HEK293T (cell line): ENCODE measurements around the gene SERPINE2.

Experiments
- CTCF ChIA-PET: fragments of 350-600 bp; formaldehyde crosslinking; extraction: SDS; loops from one replicate; lab custom pipeline; 2021; ENCODE audit warnings: antibody characterized with exemption, inconsistent platforms; lab: Yijun Ruan, JAX
- POLR2A ChIA-PET: fragments of 350-600 bp; formaldehyde crosslinking; extraction: SDS; loops from one replicate; lab custom pipeline; 2020; ENCODE audit warnings: antibody characterized with exemption, inconsistent platforms; lab: Yijun Ruan, JAX
- DNase-seq: peaks from one replicate; pipeline ENCODE4 v3.0.0; 2012; ENCODE audit warnings: mixed read lengths; ENCODE audit errors: extremely low spot score
- ARNT ChIP-seq: fragments of 450-650 bp; IDR thresholded peaks from 2 replicates; pipeline ENCODE4 v1.6.1; 2017; ENCODE audit warnings: mild to moderate bottlenecking
- BHLHE40 ChIP-seq: fragments of 450-650 bp; IDR thresholded peaks from 2 replicates; pipeline ENCODE4 v1.6.1; 2016; ENCODE audit warnings: mild to moderate bottlenecking, moderate library complexity, borderline replicate concordance
- CTBP1 ChIP-seq: fragments of 450-650 bp; IDR thresholded peaks from 2 replicates; pipeline ENCODE4 v1.6.1; 2016; ENCODE audit warnings: borderline replicate concordance
- ELF4 ChIP-seq: fragments of 450-650 bp; IDR thresholded peaks from 2 replicates; pipeline ENCODE4 v1.6.1; 2017; ENCODE audit warnings: antibody characterized with exemption
- FOXA1 ChIP-seq: fragments of 450-650 bp; IDR thresholded peaks from 2 replicates; pipeline ENCODE4 v1.6.1; 2016; ENCODE audit warnings: mild to moderate bottlenecking
- FOXK2 ChIP-seq: fragments of 450-650 bp; IDR thresholded peaks from 2 replicates; pipeline ENCODE4 v1.6.1; 2016; ENCODE audit warnings: mild to moderate bottlenecking
- FOXM1 ChIP-seq: fragments of 450-650 bp; IDR thresholded peaks from 2 replicates; pipeline ENCODE4 v1.6.1; 2017; ENCODE audit warnings: mild to moderate bottlenecking, borderline replicate concordance
- HDGF ChIP-seq: fragments of 450-650 bp; IDR thresholded peaks from 2 replicates; pipeline ENCODE4 v1.6.1; 2017; ENCODE audit warnings: antibody characterized with exemption, borderline replicate concordance
- L3MBTL2 ChIP-seq: fragments of 450-650 bp; conservative IDR thresholded peaks from 2 replicates; pipeline ENCODE4 v1.6.1; 2016; ENCODE audit warnings: mild to moderate bottlenecking
- LEF1 ChIP-seq: fragments of 450-650 bp; IDR thresholded peaks from 2 replicates; pipeline ENCODE4 v1.6.1; 2017; ENCODE audit warnings: mild to moderate bottlenecking, borderline replicate concordance
- NFRKB ChIP-seq: fragments of 450-650 bp; IDR thresholded peaks from 2 replicates; pipeline ENCODE4 v1.6.1; 2016; ENCODE audit warnings: mild to moderate bottlenecking, moderate library complexity
- SP1 ChIP-seq: fragments of 450-650 bp; IDR thresholded peaks from 2 replicates; pipeline ENCODE4 v1.6.1; 2017
- SUZ12 ChIP-seq: fragments of 450-650 bp; IDR thresholded peaks from 2 replicates; pipeline ENCODE4 v1.6.1; 2016; ENCODE audit warnings: mild to moderate bottlenecking
- TARDBP ChIP-seq: fragments of 450-650 bp; IDR thresholded peaks from 2 replicates; pipeline ENCODE4 v1.6.1; 2016
- ZNF384 ChIP-seq: fragments of 450-650 bp; IDR thresholded peaks from 2 replicates; pipeline ENCODE4 v1.6.1; 2016
- TF ChIP-seq, protein P1 (sequence below): fragments of 450-650 bp; IDR thresholded peaks from 2 replicates; pipeline ENCODE4 v1.6.1; 2016

SERPINE2 gene

DNA sequence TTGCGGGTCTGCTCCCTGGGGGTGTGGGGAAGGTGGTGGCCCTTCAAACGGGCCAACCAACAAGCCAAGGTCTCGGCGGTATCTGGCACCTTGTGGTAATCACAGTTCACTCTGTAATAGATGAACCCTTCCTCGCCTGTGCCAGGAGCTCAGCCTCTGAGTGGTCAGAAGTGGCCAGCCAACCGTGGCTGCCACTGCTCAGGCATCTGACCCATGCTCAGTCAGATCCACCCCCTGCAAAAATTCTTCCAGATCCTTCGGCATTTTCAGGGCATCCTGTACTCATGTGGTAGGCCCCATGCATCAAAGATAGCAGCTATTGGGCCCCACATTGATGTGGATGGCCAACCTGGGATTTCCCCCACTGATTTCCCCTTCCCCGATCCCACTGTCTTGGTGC is 39.6 kb upstream of the SERPINE2 start:
- no peak for DNase-seq
- CTCF ChIA-PET: no interaction called here
- POLR2A ChIA-PET: no interaction called here
- TF ChIP-seq TARDBP: no peak
- no peak for TF ChIP-seq HDGF
- TF ChIP-seq L3MBTL2: no peak
- no peak for TF ChIP-seq CTBP1
- TF ChIP-seq, protein P1, sequence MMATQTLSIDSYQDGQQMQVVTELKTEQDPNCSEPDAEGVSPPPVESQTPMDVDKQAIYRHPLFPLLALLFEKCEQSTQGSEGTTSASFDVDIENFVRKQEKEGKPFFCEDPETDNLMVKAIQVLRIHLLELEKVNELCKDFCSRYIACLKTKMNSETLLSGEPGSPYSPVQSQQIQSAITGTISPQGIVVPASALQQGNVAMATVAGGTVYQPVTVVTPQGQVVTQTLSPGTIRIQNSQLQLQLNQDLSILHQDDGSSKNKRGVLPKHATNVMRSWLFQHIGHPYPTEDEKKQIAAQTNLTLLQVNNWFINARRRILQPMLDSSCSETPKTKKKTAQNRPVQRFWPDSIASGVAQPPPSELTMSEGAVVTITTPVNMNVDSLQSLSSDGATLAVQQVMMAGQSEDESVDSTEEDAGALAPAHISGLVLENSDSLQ: no peak
- no peak for TF ChIP-seq FOXM1
- no peak for TF ChIP-seq BHLHE40

- no peak for DNase-seq
- ChIA-PET CTCF (no interaction called here), POLR2A (no interaction called here)
- no peak for TF ChIP-seq FOXK2
- no peak for TF ChIP-seq LEF1
- TF ChIP-seq ARNT: no peak
- TF ChIP-seq BHLHE40: no peak
- no peak for TF ChIP-seq SP1
- no peak for TF ChIP-seq ZNF384
- TF ChIP-seq FOXA1: no peak
- TF ChIP-seq, protein P1: no peak
- TF ChIP-seq FOXM1: no peak
- no peak for TF ChIP-seq CTBP1
- no peak for TF ChIP-seq TARDBP
- TF ChIP-seq L3MBTL2: no peak
- TF ChIP-seq NFRKB: no peak
- no peak for TF ChIP-seq HDGF
- no peak for TF ChIP-seq ELF4
- TF ChIP-seq SUZ12: no peak
Measured at GRCh38 chr2:224077773-224078507, 38.9 kb upstream of the SERPINE2 start.

DNA sequence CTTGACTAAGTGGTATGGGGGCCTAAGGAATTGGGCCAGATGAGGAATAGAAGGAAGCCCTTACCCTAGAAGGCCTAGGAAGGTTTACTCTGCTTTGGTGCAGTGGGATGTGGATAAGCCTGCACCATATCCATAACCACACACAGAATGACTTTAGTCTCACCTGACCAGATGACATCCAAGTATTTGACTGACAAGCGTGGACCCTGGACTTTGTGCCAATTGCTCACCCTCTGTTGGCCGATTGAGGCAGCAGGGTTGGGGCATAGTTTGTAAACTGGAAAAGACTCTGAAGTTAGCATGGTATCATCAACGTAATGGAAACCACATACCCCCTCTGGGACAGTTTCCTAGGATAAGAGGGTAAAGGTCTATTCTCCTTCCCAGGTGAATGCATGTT is 36.5 kb upstream of the SERPINE2 start:
- CTCF ChIA-PET: no interaction called here
- no peak for DNase-seq
- POLR2A ChIA-PET: no interaction called here
- TF ChIP-seq NFRKB (no peak), ZNF384 (no peak), CTBP1 (no peak), SUZ12 (no peak), SP1 (no peak), TARDBP (no peak), ARNT (no peak), L3MBTL2 (no peak), LEF1 (no peak), HDGF (no peak), FOXK2 (no peak), ELF4 (no peak), FOXA1 (no peak), BHLHE40 (no peak), FOXM1 (no peak)
- TF ChIP-seq, protein P1: no peak

GRCh38 chr2:224073676-224074075 is 34.6 kb upstream of the SERPINE2 start:
- ChIA-PET CTCF (no interaction called here), POLR2A (no interaction called here)
- TF ChIP-seq FOXA1 (no peak), BHLHE40 (no peak), ARNT (no peak), SUZ12 (no peak), ELF4 (no peak)
- TF ChIP-seq, protein P1: no peak
- no peak for DNase-seq

GRCh38 chr2:224072541-224073188 is 33.6 kb upstream of the SERPINE2 start:
- TF ChIP-seq TARDBP: no peak
- no peak for TF ChIP-seq L3MBTL2
- no peak for TF ChIP-seq CTBP1
- no peak for TF ChIP-seq SP1
- TF ChIP-seq FOXM1: no peak
- TF ChIP-seq SUZ12: no peak
- TF ChIP-seq BHLHE40: no peak
- TF ChIP-seq, protein P1: no peak
- no peak for TF ChIP-seq FOXA1
- no peak for TF ChIP-seq FOXK2
- no peak for TF ChIP-seq HDGF
- no peak for TF ChIP-seq NFRKB
- TF ChIP-seq ZNF384: no peak
- no peak for TF ChIP-seq ARNT
- no peak for TF ChIP-seq LEF1
- no peak for TF ChIP-seq ELF4
- CTCF ChIA-PET: no interaction called here
- POLR2A ChIA-PET: no interaction called here
- no peak for DNase-seq
